Immature natural killer cell (primary cell): ENCODE measurements around the gene AP3B2. TPM values are rescaled to one million over a fixed set of nuclear protein-coding genes. Genes with fewer than 3 reads are reported as not detected.

Experiments used
- DNase-seq, 3 donors: peaks; one replicate each; pipeline ENCODE4 v3.0.0; 2022; ENCODE audit warnings: mixed read lengths in 1 of 3
- H3K27ac Mint-ChIP-seq, 6 donors: one replicate each; pipeline ENCODE4 v1.8.0; 2020; ENCODE audit warnings: mixed read lengths in 6 of 6, mild to moderate bottlenecking in 5 of 6, inconsistent platforms in 4 of 6, moderate library complexity in 3 of 6
- H3K27me3 Mint-ChIP-seq, 3 donors: one replicate each; pipeline ENCODE4 v1.8.0; 2020 to 2021; ENCODE audit warnings: low read depth in 3 of 3, mild to moderate bottlenecking in 3 of 3, mixed read lengths in 3 of 3, moderate library complexity in 3 of 3, inconsistent platforms in 1 of 3
- H3K36me3 Mint-ChIP-seq, 3 donors: one replicate each; pipeline ENCODE4 v1.8.0; 2020; ENCODE audit warnings: mixed read lengths in 3 of 3, inconsistent platforms in 2 of 3, mild to moderate bottlenecking in 2 of 3
- H3K4me1 Mint-ChIP-seq, 2 donors: one replicate each; pipeline ENCODE4 v1.8.0; 2020; ENCODE audit warnings: inconsistent platforms in 2 of 2, mild to moderate bottlenecking in 2 of 2, mixed read lengths in 2 of 2, moderate library complexity in 1 of 2
- H3K4me3 Mint-ChIP-seq, 5 donors: one replicate each; pipeline ENCODE4 v1.8.0; 2020; ENCODE audit warnings: mild to moderate bottlenecking in 5 of 5, mixed read lengths in 5 of 5, inconsistent platforms in 3 of 5, moderate library complexity in 3 of 5
- H3K9me3 Mint-ChIP-seq, 6 donors: one replicate each; pipeline ENCODE4 v1.8.0; 2020; ENCODE audit warnings: mild to moderate bottlenecking in 6 of 6, mixed read lengths in 6 of 6, inconsistent platforms in 4 of 6, moderate library complexity in 3 of 6
- polyA plus RNA-seq, 3 donors: library from polyadenylated mRNA; unstranded; fragments of 300-500 nt; fragmentation: Illumina TruSeq; gene quantifications; one replicate each; pipeline ENCODE4 v1.2.3, GENCODE V29; 2021

The AP3B2 gene
- polyA plus RNA-seq, 3 donors from 2014 or later = not detected

- no peaks in the 10 kb centered on the region for H3K36me3 Mint-ChIP-seq
- peak overlapping the region in 4 of 6 donors; percentile 25 to 82 (median 42) for H3K27ac Mint-ChIP-seq
Measured at GRCh38 chr15:82680200-82681102, 29.2 kb downstream of the AP3B2 start.

GRCh38 chr15:82679626-82680199 is 30.0 kb downstream of the AP3B2 start:
- Mint-ChIP-seq H3K4me3 (peak overlapping the region; percentile 72 to 88 (median 74)), H3K27ac (no peak overlapping the region), H3K36me3 (no peaks in the 10 kb centered on the region), H3K9me3 (peaks cover 0 to 2% (median 0%) of the 10 kb centered on the region in 6 donors), H3K4me1 (peaks cover 11 to 14% of the 10 kb centered on the region in 2 donors), H3K27me3 (peaks cover 2 to 8% (median 6%) of the 10 kb centered on the region in 3 donors)
- DNase-seq = no peak

More at GRCh38 chr15:82680200-82681102, 29.2 kb downstream of the AP3B2 start:
- Mint-ChIP-seq H3K4me1 (peaks cover 11 to 14% of the 10 kb centered on the region in 2 donors), H3K9me3 (peaks cover 0 to 2% (median 0%) of the 10 kb centered on the region in 6 donors), H3K27me3 (peaks cover 1 to 8% (median 6%) of the 10 kb centered on the region in 3 donors), H3K4me3 (peak overlapping the region; percentile 81 to 88 (median 85))
- DNase-seq = peak; percentile 54 to 61 (median 58)

- H3K9me3 Mint-ChIP-seq = peaks cover 0 to 2% (median 0%) of the 10 kb centered on the region in 6 donors
- H3K36me3 Mint-ChIP-seq = no peaks in the 10 kb centered on the region
- no peak overlapping the region for H3K4me3 Mint-ChIP-seq
- no peak overlapping the region for H3K27ac Mint-ChIP-seq
- peaks cover 11 to 14% of the 10 kb centered on the region in 2 donors for H3K4me1 Mint-ChIP-seq
- peaks cover 2 to 3% (median 2%) of the 10 kb centered on the region in 3 donors for H3K27me3 Mint-ChIP-seq
- no peak for DNase-seq
Measured at GRCh38 chr15:82677720-82678323, 31.9 kb downstream of the AP3B2 start.

GRCh38 chr15:82674873-82675272 is 34.8 kb downstream of the AP3B2 start:
- DNase-seq = no peak
- peaks cover 0 to 3% of the 10 kb centered on the region in 2 donors for H3K4me1 Mint-ChIP-seq
- peaks cover 2 to 3% (median 2%) of the 10 kb centered on the region in 3 donors for H3K27me3 Mint-ChIP-seq
- no peak overlapping the region for H3K27ac Mint-ChIP-seq
- H3K36me3 Mint-ChIP-seq = no peaks in the 10 kb centered on the region
- H3K4me3 Mint-ChIP-seq = no peak overlapping the region
- peaks cover 0 to 2% (median 0%) of the 10 kb centered on the region in 6 donors for H3K9me3 Mint-ChIP-seq

- no peaks in the 10 kb centered on the region for H3K36me3 Mint-ChIP-seq
- no peaks in the 10 kb centered on the region for H3K4me1 Mint-ChIP-seq
- no peak overlapping the region for H3K4me3 Mint-ChIP-seq
- no peaks in the 10 kb centered on the region for H3K9me3 Mint-ChIP-seq
- no peak overlapping the region for H3K27ac Mint-ChIP-seq
- no peak for DNase-seq
- peaks cover 1 to 4% (median 3%) of the 10 kb centered on the region in 3 donors for H3K27me3 Mint-ChIP-seq
Measured at GRCh38 chr15:82670699-82671098, 39.0 kb downstream of the AP3B2 start.

- Mint-ChIP-seq H3K9me3 (no peaks in the 10 kb centered on the region), H3K4me1 (no peaks in the 10 kb centered on the region), H3K27ac (no peak overlapping the region), H3K4me3 (no peak overlapping the region), H3K27me3 (peaks cover 4 to 13% (median 7%) of the 10 kb centered on the region in 3 donors), H3K36me3 (no peaks in the 10 kb centered on the region)
- DNase-seq = no peak
Measured at GRCh38 chr15:82666606-82667005, 43.1 kb downstream of the AP3B2 start.

- H3K27me3 Mint-ChIP-seq = peaks cover 4 to 10% (median 7%) of the 10 kb centered on the region in 3 donors
- H3K4me3 Mint-ChIP-seq = no peak overlapping the region
- H3K36me3 Mint-ChIP-seq = no peaks in the 10 kb centered on the region
- peaks cover 0 to 1% (median 0%) of the 10 kb centered on the region in 6 donors for H3K9me3 Mint-ChIP-seq
- H3K4me1 Mint-ChIP-seq = no peaks in the 10 kb centered on the region
- H3K27ac Mint-ChIP-seq = no peak overlapping the region
- no peak for DNase-seq
Measured at GRCh38 chr15:82664021-82664420, 45.7 kb downstream of the AP3B2 start.

GRCh38 chr15:82663186-82663600 is 46.5 kb downstream of the AP3B2 start:
- Mint-ChIP-seq H3K27ac (no peak overlapping the region), H3K27me3 (peaks cover 4 to 10% (median 4%) of the 10 kb centered on the region in 3 donors), H3K9me3 (peaks cover 0 to 1% (median 0%) of the 10 kb centered on the region in 6 donors), H3K4me3 (no peak overlapping the region), H3K4me1 (no peaks in the 10 kb centered on the region), H3K36me3 (no peaks in the 10 kb centered on the region)
- DNase-seq = peak in 2 of 3 donors; percentile 17 to 21

GRCh38 chr15:82662641-82663040 is 47.0 kb downstream of the AP3B2 start:
- Mint-ChIP-seq H3K27me3 (peaks cover 4 to 10% (median 4%) of the 10 kb centered on the region in 3 donors), H3K4me3 (no peak overlapping the region), H3K9me3 (peaks cover 0 to 1% (median 0%) of the 10 kb centered on the region in 6 donors), H3K4me1 (no peaks in the 10 kb centered on the region), H3K36me3 (no peaks in the 10 kb centered on the region), H3K27ac (no peak overlapping the region)
- no peak for DNase-seq

- Mint-ChIP-seq H3K27ac (no peak overlapping the region), H3K9me3 (peaks cover 0 to 1% (median 0%) of the 10 kb centered on the region in 6 donors), H3K4me1 (no peaks in the 10 kb centered on the region), H3K4me3 (no peak overlapping the region), H3K27me3 (peaks cover 4 to 6% (median 5%) of the 10 kb centered on the region in 3 donors), H3K36me3 (no peaks in the 10 kb centered on the region)
- no peak for DNase-seq
Measured at GRCh38 chr15:82660378-82660777, 49.3 kb downstream of the AP3B2 start.

- Mint-ChIP-seq H3K27ac (no peak overlapping the region), H3K36me3 (no peaks in the 10 kb centered on the region), H3K27me3 (peaks cover 6 to 12% (median 8%) of the 10 kb centered on the region in 3 donors), H3K4me3 (no peak overlapping the region), H3K4me1 (no peaks in the 10 kb centered on the region), H3K9me3 (peaks cover 0 to 2% (median 0%) of the 10 kb centered on the region in 6 donors)
- no peak for DNase-seq
Measured at GRCh38 chr15:82656641-82657266, 52.9 kb downstream of the AP3B2 start.

- Mint-ChIP-seq H3K4me3 (no peak overlapping the region), H3K4me1 (no peaks in the 10 kb centered on the region), H3K27ac (no peak overlapping the region), H3K27me3 (peaks cover 5 to 12% (median 10%) of the 10 kb centered on the region in 3 donors), H3K9me3 (peaks cover 0 to 3% (median 0%) of the 10 kb centered on the region in 6 donors), H3K36me3 (no peaks in the 10 kb centered on the region)
- DNase-seq = no peak
Measured at GRCh38 chr15:82655606-82656005, 54.1 kb downstream of the AP3B2 start.

GRCh38 chr15:82653483-82654168 is 56.0 kb downstream of the AP3B2 start:
- Mint-ChIP-seq H3K27me3 (peaks cover 5 to 21% (median 13%) of the 10 kb centered on the region in 3 donors), H3K4me3 (no peak overlapping the region)

More at GRCh38 chr15:82653483-82654168, 56.0 kb downstream of the AP3B2 start:
- peaks cover 0 to 3% (median 0%) of the 10 kb centered on the region in 6 donors for H3K9me3 Mint-ChIP-seq
- no peaks in the 10 kb centered on the region for H3K36me3 Mint-ChIP-seq
- no peak for DNase-seq
- no peak overlapping the region for H3K27ac Mint-ChIP-seq
- H3K4me1 Mint-ChIP-seq = peaks cover 0 to 1% of the 10 kb centered on the region in 2 donors
